Cardiac muscle cell (in vitro differentiated cells and primary cell): ENCODE measurements around the gene B3GAT1. TPM values are rescaled to one million over a fixed set of nuclear protein-coding genes. Genes with fewer than 3 reads are reported as not detected.
A peak's percentile ranks its signal among the peaks of the same experiment; 100 is the strongest.

Experiments used
- DNase-seq, 2 donors: peaks; one replicate each; pipeline versions ENCODE4 v3.0.0 to v3.0.0-alpha.2; 2010 to 2017; ENCODE audit warnings: low read depth in 1 of 2, low spot score in 1 of 2
- H3K27ac ChIP-seq: fragments of 200-600 bp; sonication (generic); 2 replicates; pipeline ENCODE4 v1.5.1; 2016
- H3K27me3 ChIP-seq: fragments of 200-600 bp; sonication (generic); 2 replicates; pipeline ENCODE4 v1.6.0; 2016; ENCODE audit warnings: control low read depth
- H3K36me3 ChIP-seq: fragments of 200-600 bp; sonication (generic); 2 replicates; pipeline ENCODE4 v1.5.1; 2016; ENCODE audit warnings: control low read depth
- H3K4me1 ChIP-seq: fragments of 200-600 bp; sonication (generic); 2 replicates; pipeline ENCODE4 v1.8.1; 2017; ENCODE audit warnings: low read depth, mild to moderate bottlenecking, mixed run types
- H3K4me3 ChIP-seq: fragments of 200-600 bp; sonication (generic); 2 replicates; pipeline ENCODE4 v1.5.1; 2016; ENCODE audit warnings: mild to moderate bottlenecking
- H3K9me3 ChIP-seq: fragments of 200-600 bp; sonication (generic); 2 replicates; pipeline ENCODE4 v1.5.1; 2017; ENCODE audit warnings: low read depth, mild to moderate bottlenecking, control low read depth
- CTCF ChIP-seq: IDR thresholded peaks from 2 replicates; pipeline ENCODE4 v1.5.1; 2012; ENCODE audit warnings: low read depth, mild to moderate bottlenecking, low read length
- polyA plus RNA-seq: library from polyadenylated mRNA; unstranded; fragments of >200 nt; fragmentation: Nextera tagmentation; extraction: Ambion mirVana; gene quantifications from 2 replicates; pipeline ENCODE4 v1.2.1, GENCODE V29; 2016
- total RNA-seq: library from RNA; depleted of rRNA; stranded (reverse); fragments of >200 nt; gene quantifications from 2 replicates; pipeline ENCODE4 v1.2.3, GENCODE V29; 2016

B3GAT1 gene
- total and polyA plus RNA-seq, 2 experiments from 2014 or later: 1.5 TPM; not detected in 1

GRCh38 chr11:134338068-134338467 is 74.0 kb downstream of the B3GAT1 start:
- DNase-seq: no peak
- Histone ChIP-seq H3K27me3 (peaks cover 30% of the 10 kb centered on the region), H3K27ac (no peak overlapping the region), H3K4me3 (no peak overlapping the region), H3K9me3 (no peaks in the 10 kb centered on the region), H3K36me3 (no peaks in the 10 kb centered on the region), H3K4me1 (no peaks in the 10 kb centered on the region)
- no peak for TF ChIP-seq CTCF

- Histone ChIP-seq H3K27me3 (peaks cover 40% of the 10 kb centered on the region), H3K9me3 (no peaks in the 10 kb centered on the region), H3K4me3 (no peak overlapping the region), H3K36me3 (no peaks in the 10 kb centered on the region), H3K27ac (no peak overlapping the region), H3K4me1 (no peaks in the 10 kb centered on the region)
- DNase-seq: no peak
- TF ChIP-seq CTCF: no peak
Measured at GRCh38 chr11:134337051-134337450, 75.0 kb downstream of the B3GAT1 start.

- no peaks in the 10 kb centered on the region for H3K9me3 ChIP-seq
- no peak for TF ChIP-seq CTCF
- H3K27ac ChIP-seq: no peak overlapping the region
- no peak overlapping the region for H3K4me3 ChIP-seq
- H3K27me3 ChIP-seq: peaks cover 57% of the 10 kb centered on the region
- peaks cover 4% of the 10 kb centered on the region for H3K4me1 ChIP-seq
- no peak for DNase-seq
- no peaks in the 10 kb centered on the region for H3K36me3 ChIP-seq
Measured at GRCh38 chr11:134334796-134335571, 77.1 kb downstream of the B3GAT1 start.

- no peak for TF ChIP-seq CTCF
- no peak for DNase-seq
- Histone ChIP-seq H3K4me1 (peaks cover 4% of the 10 kb centered on the region), H3K27me3 (peaks cover 62% of the 10 kb centered on the region), H3K9me3 (no peaks in the 10 kb centered on the region), H3K4me3 (no peak overlapping the region), H3K36me3 (no peaks in the 10 kb centered on the region), H3K27ac (no peak overlapping the region)
Measured at GRCh38 chr11:134333946-134334345, 78.1 kb downstream of the B3GAT1 start.

- H3K4me1 ChIP-seq: peaks cover 4% of the 10 kb centered on the region
- no peaks in the 10 kb centered on the region for H3K9me3 ChIP-seq
- H3K4me3 ChIP-seq: no peak overlapping the region
- no peaks in the 10 kb centered on the region for H3K36me3 ChIP-seq
- peak in 1 of 2 donors; percentile 21 for DNase-seq
- no peak overlapping the region for H3K27ac ChIP-seq
- H3K27me3 ChIP-seq: peaks cover 62% of the 10 kb centered on the region
- TF ChIP-seq CTCF: no peak
Measured at GRCh38 chr11:134333312-134333711, 78.7 kb downstream of the B3GAT1 start.
